Astrocyte (in vitro differentiated cells and primary cell): ENCODE results near the gene KCNH2. TPM values are rescaled to one million over a fixed set of nuclear protein-coding genes. Genes with fewer than 3 reads are reported as not detected.

ENCODE experiments used
- DNase-seq: peaks from one replicate; pipeline ENCODE4 v3.0.0-alpha.2; 2010; ENCODE audit warnings: low read depth
- FAIRE-seq: peaks from 2 replicates; lab custom pipeline; 2011; peaks lifted over from hg19 to GRCh38; lab: Jason Lieb, UNC
- H2AFZ ChIP-seq: 2 replicates; pipeline ENCODE4 v1.6.0; 2012; ENCODE audit warnings: low read depth, low read length, inconsistent platforms
- H3K27ac ChIP-seq: 2 replicates; pipeline ENCODE4 v1.5.1; 2011; ENCODE audit warnings: low read depth, low read length, inconsistent platforms
- H3K27me3 ChIP-seq: 2 replicates; pipeline ENCODE4 v1.6.0; 2011; ENCODE audit warnings: low read length, inconsistent platforms; ENCODE audit not compliant: insufficient read depth
- H3K36me3 ChIP-seq: 2 replicates; pipeline ENCODE4 v1.5.1; 2011; ENCODE audit warnings: low read length, inconsistent platforms; ENCODE audit not compliant: insufficient read depth
- H3K4me1 ChIP-seq: 2 replicates; pipeline ENCODE4 v1.5.1; 2011; ENCODE audit warnings: low read length, inconsistent platforms; ENCODE audit not compliant: insufficient read depth
- H3K4me2 ChIP-seq: 2 replicates; pipeline ENCODE4 v1.6.0; 2012; ENCODE audit warnings: low read length, inconsistent platforms
- H3K4me3 ChIP-seq: 2 replicates; pipeline ENCODE4 v1.5.1; 2011; ENCODE audit warnings: low read depth, mild to moderate bottlenecking, low read length, inconsistent platforms; ENCODE audit not compliant: insufficient read depth
- H3K79me2 ChIP-seq: 2 replicates; pipeline ENCODE4 v1.6.0; 2012; ENCODE audit warnings: mild to moderate bottlenecking, low read length, inconsistent platforms; ENCODE audit not compliant: insufficient read depth
- H3K9ac ChIP-seq: 2 replicates; pipeline ENCODE4 v1.6.0; 2012; ENCODE audit warnings: mild to moderate bottlenecking, low read length, inconsistent platforms
- H3K9me3 ChIP-seq: 2 replicates; pipeline ENCODE4 v1.5.1; 2012; ENCODE audit warnings: low read depth, mild to moderate bottlenecking, low read length, inconsistent platforms; ENCODE audit not compliant: insufficient read depth
- H4K20me1 ChIP-seq: 2 replicates; pipeline ENCODE4 v1.6.0; 2012; ENCODE audit warnings: low read length, inconsistent platforms; ENCODE audit not compliant: insufficient read depth
- H3K27ac Mint-ChIP-seq: one replicate; pipeline ENCODE4 v1.8.0; 2021; ENCODE audit warnings: mild to moderate bottlenecking, mixed read lengths; ENCODE audit not compliant: unreplicated experiment
- H3K27me3 Mint-ChIP-seq: one replicate; pipeline ENCODE4 v1.8.0; 2021; ENCODE audit warnings: low read depth, mixed read lengths; ENCODE audit not compliant: unreplicated experiment
- H3K36me3 Mint-ChIP-seq: one replicate; pipeline ENCODE4 v1.8.0; 2021; ENCODE audit warnings: low read depth, mixed read lengths; ENCODE audit not compliant: unreplicated experiment
- H3K4me1 Mint-ChIP-seq: one replicate; pipeline ENCODE4 v1.8.0; 2021; ENCODE audit warnings: low read depth, mixed read lengths; ENCODE audit not compliant: unreplicated experiment
- H3K4me3 Mint-ChIP-seq: one replicate; pipeline ENCODE4 v1.8.0; 2021; ENCODE audit warnings: mild to moderate bottlenecking, moderate library complexity, mixed read lengths; ENCODE audit not compliant: unreplicated experiment
- H3K9me3 Mint-ChIP-seq: one replicate; pipeline ENCODE4 v1.8.0; 2021; ENCODE audit warnings: mild to moderate bottlenecking, mixed read lengths; ENCODE audit not compliant: unreplicated experiment
- EZH2 ChIP-seq: IDR thresholded peaks from 2 replicates; pipeline ENCODE4 v1.6.1; 2012; ENCODE audit warnings: mild to moderate bottlenecking, low read length, inconsistent platforms; ENCODE audit not compliant: insufficient read depth
- total RNA-seq: library from RNA; stranded (reverse); gene quantifications from 2 replicates; pipeline ENCODE4 v1.2.1, GENCODE V29; 2021
- TF ChIP-seq, protein P1 (sequence below): IDR thresholded peaks from 2 replicates; pipeline ENCODE4 v1.5.1; 2011; ENCODE audit warnings: low read depth, mild to moderate bottlenecking, inconsistent platforms, low read length, moderate library complexity; ENCODE audit not compliant: insufficient read depth

Gene KCNH2
- total RNA-seq, 1 donor from 2014 or later, result 4.6 TPM

DNA sequence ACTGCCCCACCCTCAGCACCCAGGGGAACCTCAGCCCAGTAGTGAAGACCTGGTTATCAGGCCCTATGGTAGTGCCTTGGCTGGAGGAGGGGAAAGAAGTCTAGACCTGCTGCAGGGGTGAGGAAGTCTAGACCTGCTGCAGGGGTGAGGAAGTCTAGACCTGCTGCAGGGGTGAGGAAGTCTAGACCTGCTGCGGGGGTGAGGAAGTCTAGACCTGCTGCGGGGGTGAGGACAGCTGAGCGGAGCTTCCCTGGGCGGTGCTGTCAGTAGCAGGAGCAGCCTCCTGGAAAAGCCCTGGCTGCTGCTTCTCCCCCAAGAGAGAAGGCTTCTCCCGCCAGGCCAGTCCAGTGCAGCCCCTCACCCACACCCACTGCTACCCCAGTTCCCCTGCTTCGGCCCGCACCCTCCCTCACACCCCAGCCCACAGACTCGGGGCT lies 19.0 kb upstream of the KCNH2 start:
- Histone ChIP-seq H3K27ac (no peak overlapping the region), H2AFZ (no peak overlapping the region), H4K20me1 (no peaks in the 10 kb centered on the region), H3K4me3 (no peak overlapping the region), H3K4me1 (no peaks in the 10 kb centered on the region), H3K36me3 (no peaks in the 10 kb centered on the region), H3K79me2 (no peaks in the 10 kb centered on the region), H3K4me2 (no peak overlapping the region), H3K27me3 (no peaks in the 10 kb centered on the region), H3K9me3 (no peaks in the 10 kb centered on the region), H3K9ac (no peak overlapping the region)
- Mint-ChIP-seq H3K9me3 (peaks cover 3% of the 10 kb centered on the region), H3K4me1 (no peaks in the 10 kb centered on the region), H3K4me3 (no peak overlapping the region), H3K27ac (no peak overlapping the region), H3K27me3 (peaks cover 11% of the 10 kb centered on the region), H3K36me3 (no peaks in the 10 kb centered on the region)
- no peak for FAIRE-seq
- DNase-seq, result no peak
- TF ChIP-seq, protein P1, sequence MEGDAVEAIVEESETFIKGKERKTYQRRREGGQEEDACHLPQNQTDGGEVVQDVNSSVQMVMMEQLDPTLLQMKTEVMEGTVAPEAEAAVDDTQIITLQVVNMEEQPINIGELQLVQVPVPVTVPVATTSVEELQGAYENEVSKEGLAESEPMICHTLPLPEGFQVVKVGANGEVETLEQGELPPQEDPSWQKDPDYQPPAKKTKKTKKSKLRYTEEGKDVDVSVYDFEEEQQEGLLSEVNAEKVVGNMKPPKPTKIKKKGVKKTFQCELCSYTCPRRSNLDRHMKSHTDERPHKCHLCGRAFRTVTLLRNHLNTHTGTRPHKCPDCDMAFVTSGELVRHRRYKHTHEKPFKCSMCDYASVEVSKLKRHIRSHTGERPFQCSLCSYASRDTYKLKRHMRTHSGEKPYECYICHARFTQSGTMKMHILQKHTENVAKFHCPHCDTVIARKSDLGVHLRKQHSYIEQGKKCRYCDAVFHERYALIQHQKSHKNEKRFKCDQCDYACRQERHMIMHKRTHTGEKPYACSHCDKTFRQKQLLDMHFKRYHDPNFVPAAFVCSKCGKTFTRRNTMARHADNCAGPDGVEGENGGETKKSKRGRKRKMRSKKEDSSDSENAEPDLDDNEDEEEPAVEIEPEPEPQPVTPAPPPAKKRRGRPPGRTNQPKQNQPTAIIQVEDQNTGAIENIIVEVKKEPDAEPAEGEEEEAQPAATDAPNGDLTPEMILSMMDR, result no peak
- TF ChIP-seq EZH2, result no peak

DNA sequence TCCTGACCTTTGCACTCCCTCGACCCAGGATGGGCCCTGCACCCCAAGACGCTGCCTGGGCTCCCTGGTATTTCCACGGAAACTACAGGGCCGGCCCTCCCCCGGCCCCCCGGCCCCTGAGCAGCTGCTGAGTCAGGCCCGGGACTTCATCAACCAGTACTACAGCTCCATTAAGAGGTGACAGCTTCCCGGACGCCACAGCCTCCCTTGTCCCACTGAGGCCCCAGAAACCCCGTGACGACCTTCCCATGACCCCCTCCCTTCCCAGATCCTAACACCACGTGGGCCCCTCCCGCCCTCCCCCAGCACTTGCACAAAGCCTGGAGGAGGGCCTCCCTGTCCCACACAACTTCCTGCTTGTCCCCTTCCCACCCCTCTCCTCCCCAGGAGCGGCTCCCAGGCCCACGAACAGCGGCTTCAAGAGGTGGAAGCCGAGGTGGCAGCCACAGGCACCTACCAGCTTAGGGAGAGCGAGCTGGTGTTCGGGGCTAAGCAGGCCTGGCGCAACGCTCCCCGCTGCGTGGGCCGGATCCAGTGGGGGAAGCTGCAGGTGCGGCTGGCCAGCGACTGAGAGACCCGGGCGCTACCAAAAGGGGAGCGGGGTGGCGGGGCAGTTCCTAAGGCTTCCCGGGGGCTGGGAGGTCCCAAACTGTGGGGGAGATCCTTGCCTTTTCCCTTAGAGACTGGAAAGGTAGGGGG lies 18.4 kb upstream of the KCNH2 start:
- Mint-ChIP-seq H3K27ac (no peak overlapping the region), H3K4me3 (no peak overlapping the region)
- H2AFZ ChIP-seq, result no peak overlapping the region

More for the DNA sequence above, 18.4 kb upstream of the KCNH2 start:
- Histone ChIP-seq H3K4me2 (no peak overlapping the region), H4K20me1 (no peaks in the 10 kb centered on the region), H3K27ac (no peak overlapping the region), H3K9me3 (no peaks in the 10 kb centered on the region), H3K9ac (no peak overlapping the region), H3K4me3 (no peak overlapping the region), H3K27me3 (no peaks in the 10 kb centered on the region), H3K4me1 (no peaks in the 10 kb centered on the region), H3K79me2 (no peaks in the 10 kb centered on the region), H3K36me3 (no peaks in the 10 kb centered on the region)
- Mint-ChIP-seq H3K36me3 (no peaks in the 10 kb centered on the region), H3K9me3 (peaks cover 4% of the 10 kb centered on the region), H3K4me1 (no peaks in the 10 kb centered on the region), H3K27me3 (peaks cover 9% of the 10 kb centered on the region)
- DNase-seq (no peak), FAIRE-seq (no peak)
- TF ChIP-seq, protein P1, result no peak
- TF ChIP-seq EZH2, result no peak
